HepG2 (cell line): ENCODE measurements around the gene HEXIM1. TPM values are rescaled to one million over a fixed set of nuclear protein-coding genes. Genes with fewer than 3 reads are reported as not detected.

Source experiments
- EHMT2 ChIP-seq: fragments of 200-600 bp; sonication (generic); IDR thresholded peaks from 2 replicates; pipeline ENCODE4 v1.7.0; 2017; ENCODE audit warnings: antibody characterized with exemption, low read depth, low read length, borderline replicate concordance
- GFI1 ChIP-seq: sonication (generic); formaldehyde crosslinking; IDR thresholded peaks from 2 replicates; pipeline ENCODE4 v1.5.0; 2020; ENCODE audit warnings: missing genetic modification reagents, mild to moderate bottlenecking, borderline replicate concordance
- MED1 ChIP-seq: sonication (generic); formaldehyde crosslinking; IDR thresholded peaks from 2 replicates; pipeline ENCODE4 v1.4.0; 2020; ENCODE audit warnings: missing genetic modification reagents
- YEATS4 ChIP-seq: sonication (generic); formaldehyde crosslinking; IDR thresholded peaks from 2 replicates; pipeline ENCODE4 v1.4.0; 2020; ENCODE audit warnings: missing genetic modification reagents, borderline replicate concordance
- ZNF260 ChIP-seq: sonication (generic); formaldehyde crosslinking; IDR thresholded peaks from 2 replicates; pipeline ENCODE4 v1.4.0; 2020; ENCODE audit warnings: missing genetic modification reagents, low read depth, mild to moderate bottlenecking, borderline replicate concordance
- ZNF282 ChIP-seq: fragments of 450-650 bp; IDR thresholded peaks from 2 replicates; pipeline ENCODE4 v1.6.1; 2018; ENCODE audit not compliant: partially characterized antibody
- ZNF619 ChIP-seq: sonication (generic); formaldehyde crosslinking; IDR thresholded peaks from 2 replicates; pipeline ENCODE4 v1.4.0; 2020; ENCODE audit warnings: mild to moderate bottlenecking, missing genetic modification reagents
- ZNF782 ChIP-seq: sonication (generic); formaldehyde crosslinking; IDR thresholded peaks from 2 replicates; pipeline ENCODE4 v1.4.0; 2020; ENCODE audit warnings: missing genetic modification reagents, mild to moderate bottlenecking, borderline replicate concordance
- polyA plus RNA-seq, 8 experiments: library from polyadenylated mRNA; depleted of rRNA in 3 of 8; stranded (reverse) in 7 of 8; unstranded in 1 of 8; fragments of >200 nt; fragmentation: Illumina TruSeq in 4 of 8; extraction: Trizol in 4 of 8; gene quantifications; 2 replicates each; pipeline versions ENCODE4 v1.2.1 to v1.2.3, GENCODE V29; 2011 to 2016; ENCODE audit warnings: low read depth in 4 of 8, missing spikeins in 1 of 8, mixed read lengths in 1 of 8; ENCODE audit not compliant: insufficient read depth in 1 of 8
- total RNA-seq, 5 experiments: library from RNA; depleted of rRNA; stranded (reverse); fragments of >200 nt; fragmentation: Illumina TruSeq; extraction: Trizol; gene quantifications; 2 replicates each; pipeline ENCODE4 v1.2.3, GENCODE V29; 2016; ENCODE audit warnings: low read depth in 1 of 5
- TF ChIP-seq, protein P1 (sequence below): sonication (generic); formaldehyde crosslinking; IDR thresholded peaks from 2 replicates; pipeline ENCODE4 v1.9.0; 2021; ENCODE audit warnings: missing genetic modification reagents, mild to moderate bottlenecking, borderline replicate concordance
- TF ChIP-seq, protein P2 (sequence below): sonication (generic); formaldehyde crosslinking; IDR thresholded peaks from 2 replicates; pipeline ENCODE4 v1.4.0; 2020; ENCODE audit warnings: missing genetic modification reagents, borderline replicate concordance
- TF ChIP-seq, protein P3 (sequence below), 2 experiments: fragments of 450-650 bp in 1 of 2; sonication (generic) in 1 of 2; formaldehyde crosslinking in 1 of 2; IDR thresholded peaks; 2 replicates each; pipeline versions ENCODE4 v1.6.1 to v1.8.0; 2016 to 2022; ENCODE audit warnings: antibody characterized with exemption in 1 of 2, mild to moderate bottlenecking in 1 of 2, missing genetic modification reagents in 1 of 2
- TF ChIP-seq, protein P4 (sequence below): sonication (generic); formaldehyde crosslinking; IDR thresholded peaks from 2 replicates; pipeline ENCODE4 v1.8.0; 2022; ENCODE audit warnings: missing genetic modification reagents, low read depth, mild to moderate bottlenecking, borderline replicate concordance

HEXIM1 gene
- total and polyA plus RNA-seq, 2 of the 13 experiments (the other 11 are each of a cell fraction or from before 2014, with no cell fraction given): 10.5 to 16.6 TPM

DNA sequence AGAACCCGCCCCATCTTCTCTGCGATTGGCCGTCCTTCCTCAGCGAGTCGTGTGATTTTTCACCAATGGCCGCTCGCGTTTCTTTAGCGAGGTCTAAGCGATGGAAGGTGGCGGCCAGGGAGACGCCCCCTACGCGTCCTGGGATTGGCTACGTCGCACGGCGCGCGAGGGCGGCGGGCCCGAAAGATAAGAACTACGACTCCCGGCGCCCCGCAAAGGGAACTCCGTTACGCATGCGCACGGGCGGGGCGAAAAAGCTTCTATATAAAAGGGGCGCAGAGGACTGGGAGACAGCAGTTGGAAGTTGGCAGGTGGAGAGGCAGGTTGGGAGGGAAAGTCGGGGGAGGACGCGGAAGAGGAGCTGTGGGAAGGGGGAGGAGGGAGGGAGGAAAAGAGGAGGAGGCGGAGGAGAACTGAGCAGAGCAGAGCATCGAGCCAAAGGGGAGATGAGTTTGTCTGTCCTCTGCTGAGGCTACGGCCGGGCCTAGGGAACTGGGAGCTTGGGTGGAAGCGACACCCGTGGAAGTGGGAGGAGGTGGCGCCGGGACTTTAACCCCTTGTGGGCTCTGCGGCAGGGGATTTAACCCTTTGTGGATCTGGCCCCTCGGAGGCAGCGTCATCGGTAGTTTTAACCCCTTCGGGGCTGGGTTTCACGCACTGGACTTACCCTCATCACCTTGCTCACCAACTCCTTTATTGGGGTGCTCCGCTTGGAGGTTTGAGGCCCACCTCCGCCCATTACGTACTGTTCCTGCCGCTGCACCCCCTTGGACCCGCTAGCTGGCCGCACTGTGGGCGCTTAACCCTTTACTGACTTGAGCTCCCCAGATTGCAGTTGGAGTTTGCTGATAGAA, at the start of gene HEXIM1 (continued):
- TF ChIP-seq ZNF782 (peak; percentile 93; the same call in 1 of the 2 replicates), YEATS4 (peak; percentile 6; the same call in 1 of the 2 replicates), ZNF619 (CRISPR knock-in tag) (peak; percentile 96), GFI1 (CRISPR knock-in tag) (peak; percentile 78), ZNF260 (0 out of 2 replicates have a peak, but pooled peaks have one; percentile 26), EHMT2 (no peak), ZNF282 (no peak), MED1 (CRISPR knock-in tag) (peak; percentile 67)
- TF ChIP-seq, protein P1, sequence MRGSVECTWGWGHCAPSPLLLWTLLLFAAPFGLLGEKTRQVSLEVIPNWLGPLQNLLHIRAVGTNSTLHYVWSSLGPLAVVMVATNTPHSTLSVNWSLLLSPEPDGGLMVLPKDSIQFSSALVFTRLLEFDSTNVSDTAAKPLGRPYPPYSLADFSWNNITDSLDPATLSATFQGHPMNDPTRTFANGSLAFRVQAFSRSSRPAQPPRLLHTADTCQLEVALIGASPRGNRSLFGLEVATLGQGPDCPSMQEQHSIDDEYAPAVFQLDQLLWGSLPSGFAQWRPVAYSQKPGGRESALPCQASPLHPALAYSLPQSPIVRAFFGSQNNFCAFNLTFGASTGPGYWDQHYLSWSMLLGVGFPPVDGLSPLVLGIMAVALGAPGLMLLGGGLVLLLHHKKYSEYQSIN (CRISPR knock-in tag): no peak
- TF ChIP-seq, protein P2, sequence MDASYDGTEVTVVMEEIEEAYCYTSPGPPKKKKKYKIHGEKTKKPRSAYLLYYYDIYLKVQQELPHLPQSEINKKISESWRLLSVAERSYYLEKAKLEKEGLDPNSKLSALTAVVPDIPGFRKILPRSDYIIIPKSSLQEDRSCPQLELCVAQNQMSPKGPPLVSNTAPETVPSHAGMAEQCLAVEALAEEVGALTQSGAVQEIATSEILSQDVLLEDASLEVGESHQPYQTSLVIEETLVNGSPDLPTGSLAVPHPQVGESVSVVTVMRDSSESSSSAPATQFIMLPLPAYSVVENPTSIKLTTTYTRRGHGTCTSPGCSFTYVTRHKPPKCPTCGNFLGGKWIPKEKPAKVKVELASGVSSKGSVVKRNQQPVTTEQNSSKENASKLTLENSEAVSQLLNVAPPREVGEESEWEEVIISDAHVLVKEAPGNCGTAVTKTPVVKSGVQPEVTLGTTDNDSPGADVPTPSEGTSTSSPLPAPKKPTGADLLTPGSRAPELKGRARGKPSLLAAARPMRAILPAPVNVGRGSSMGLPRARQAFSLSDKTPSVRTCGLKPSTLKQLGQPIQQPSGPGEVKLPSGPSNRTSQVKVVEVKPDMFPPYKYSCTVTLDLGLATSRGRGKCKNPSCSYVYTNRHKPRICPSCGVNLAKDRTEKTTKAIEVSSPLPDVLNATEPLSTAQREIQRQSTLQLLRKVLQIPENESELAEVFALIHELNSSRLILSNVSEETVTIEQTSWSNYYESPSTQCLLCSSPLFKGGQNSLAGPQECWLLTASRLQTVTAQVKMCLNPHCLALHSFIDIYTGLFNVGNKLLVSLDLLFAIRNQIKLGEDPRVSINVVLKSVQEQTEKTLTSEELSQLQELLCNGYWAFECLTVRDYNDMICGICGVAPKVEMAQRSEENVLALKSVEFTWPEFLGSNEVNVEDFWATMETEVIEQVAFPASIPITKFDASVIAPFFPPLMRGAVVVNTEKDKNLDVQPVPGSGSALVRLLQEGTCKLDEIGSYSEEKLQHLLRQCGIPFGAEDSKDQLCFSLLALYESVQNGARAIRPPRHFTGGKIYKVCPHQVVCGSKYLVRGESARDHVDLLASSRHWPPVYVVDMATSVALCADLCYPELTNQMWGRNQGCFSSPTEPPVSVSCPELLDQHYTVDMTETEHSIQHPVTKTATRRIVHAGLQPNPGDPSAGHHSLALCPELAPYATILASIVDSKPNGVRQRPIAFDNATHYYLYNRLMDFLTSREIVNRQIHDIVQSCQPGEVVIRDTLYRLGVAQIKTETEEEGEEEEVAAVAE (CRISPR knock-in tag): peak; percentile 81
- TF ChIP-seq, protein P3, sequence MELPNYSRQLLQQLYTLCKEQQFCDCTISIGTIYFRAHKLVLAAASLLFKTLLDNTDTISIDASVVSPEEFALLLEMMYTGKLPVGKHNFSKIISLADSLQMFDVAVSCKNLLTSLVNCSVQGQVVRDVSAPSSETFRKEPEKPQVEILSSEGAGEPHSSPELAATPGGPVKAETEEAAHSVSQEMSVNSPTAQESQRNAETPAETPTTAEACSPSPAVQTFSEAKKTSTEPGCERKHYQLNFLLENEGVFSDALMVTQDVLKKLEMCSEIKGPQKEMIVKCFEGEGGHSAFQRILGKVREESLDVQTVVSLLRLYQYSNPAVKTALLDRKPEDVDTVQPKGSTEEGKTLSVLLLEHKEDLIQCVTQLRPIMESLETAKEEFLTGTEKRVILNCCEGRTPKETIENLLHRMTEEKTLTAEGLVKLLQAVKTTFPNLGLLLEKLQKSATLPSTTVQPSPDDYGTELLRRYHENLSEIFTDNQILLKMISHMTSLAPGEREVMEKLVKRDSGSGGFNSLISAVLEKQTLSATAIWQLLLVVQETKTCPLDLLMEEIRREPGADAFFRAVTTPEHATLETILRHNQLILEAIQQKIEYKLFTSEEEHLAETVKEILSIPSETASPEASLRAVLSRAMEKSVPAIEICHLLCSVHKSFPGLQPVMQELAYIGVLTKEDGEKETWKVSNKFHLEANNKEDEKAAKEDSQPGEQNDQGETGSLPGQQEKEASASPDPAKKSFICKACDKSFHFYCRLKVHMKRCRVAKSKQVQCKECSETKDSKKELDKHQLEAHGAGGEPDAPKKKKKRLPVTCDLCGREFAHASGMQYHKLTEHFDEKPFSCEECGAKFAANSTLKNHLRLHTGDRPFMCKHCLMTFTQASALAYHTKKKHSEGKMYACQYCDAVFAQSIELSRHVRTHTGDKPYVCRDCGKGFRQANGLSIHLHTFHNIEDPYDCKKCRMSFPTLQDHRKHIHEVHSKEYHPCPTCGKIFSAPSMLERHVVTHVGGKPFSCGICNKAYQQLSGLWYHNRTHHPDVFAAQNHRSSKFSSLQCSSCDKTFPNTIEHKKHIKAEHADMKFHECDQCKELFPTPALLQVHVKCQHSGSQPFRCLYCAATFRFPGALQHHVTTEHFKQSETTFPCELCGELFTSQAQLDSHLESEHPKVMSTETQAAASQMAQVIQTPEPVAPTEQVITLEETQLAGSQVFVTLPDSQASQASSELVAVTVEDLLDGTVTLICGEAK (IDR thresholded peaks at IDR 0.05): no peak
- TF ChIP-seq, protein P3 (CRISPR knock-in tag; IDR thresholded peaks at IDR 0.05): peak; percentile 90
- TF ChIP-seq, protein P4, sequence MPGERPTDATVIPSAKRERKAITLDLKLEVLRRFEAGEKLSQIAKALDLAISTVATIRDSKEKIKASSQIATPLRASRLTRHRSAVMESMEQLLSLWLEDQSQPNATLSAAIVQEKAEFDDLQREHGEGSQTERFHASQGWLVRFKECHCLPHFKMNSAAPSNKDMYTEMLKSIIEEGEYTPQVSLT: no peak
